Measurements from ENCODE around the gene ERCC6L2. TPM values are rescaled to one million over a fixed set of nuclear protein-coding genes. Genes with fewer than 3 reads are reported as not detected.

The ERCC6L2 gene
- total RNA-seq, 1 experiment from 2014 or later = 39.2 TPM

- ChIA-PET CTCF (no interaction called here), POLR2A (no interaction called here), RAD21 (ENCODE audit: low non-redundant PET in 1 of 2, low total read pairs in 2 of 2, uncharacterized antibody in 2 of 2, unreplicated experiment in 2 of 2) (no interaction called here)
- H3K4me2 ChIP-seq (ENCODE audit: low read length) = no peak overlapping the region
- DNase-seq (ENCODE audit: low read depth, low spot score) = no peak
- no peak for ATAC-seq
- TF ChIP-seq SIN3A (IDR thresholded peaks at IDR 0.05; ENCODE audit: low read depth) (no peak), CTCF (IDR thresholded peaks at IDR 0.05 in 2 of 3, conservative IDR thresholded peaks at IDR 0.05 in 1 of 3; ENCODE audit: borderline replicate concordance in 1 of 3, insufficient read depth in 1 of 3, low read depth in 2 of 3, low read length in 2 of 3) (no peak), ATF3 (IDR thresholded peaks at IDR 0.05) (no peak), EGR1 (IDR thresholded peaks at IDR 0.05; ENCODE audit: low read depth) (no peak), ELF1 (IDR thresholded peaks at IDR 0.05; ENCODE audit: borderline replicate concordance, low read depth) (no peak), EZH2phosphoT487 (IDR thresholded peaks at IDR 0.05; ENCODE audit: borderline replicate concordance) (no peak), ZFX (IDR thresholded peaks at IDR 0.05) (no peak), JUND (IDR thresholded peaks at IDR 0.05) (no peak), YY1 (IDR thresholded peaks at IDR 0.05; ENCODE audit: extremely low read depth, insufficient replicate concordance, low read depth, low read length) (no peak), POLR2AphosphoS5 (IDR thresholded peaks at IDR 0.05; ENCODE audit: low read depth, low read length) (no peak), RAD21 (IDR thresholded peaks at IDR 0.05; ENCODE audit: low read depth) (no peak)
- no peak overlapping the region for H3K9ac ChIP-seq (ENCODE audit: low read length)
- no peaks in the 10 kb centered on the region for H4K20me1 ChIP-seq (ENCODE audit: insufficient read depth)
- no peaks in the 10 kb centered on the region for H3K36me3 ChIP-seq (ENCODE audit: control insufficient read depth in 1 of 2, insufficient read depth in 2 of 2, low read length in 2 of 2)
- H2AFZ ChIP-seq (ENCODE audit: low read depth, low read length, poor library complexity, severe bottlenecking) = no peak overlapping the region
- no peaks in the 10 kb centered on the region for H3K79me2 ChIP-seq (ENCODE audit: insufficient read depth, low read length)
- intact Hi-C loops (cut with micrococcal nuclease) = no loop called here
- H3K27ac ChIP-seq (ENCODE audit: low read depth, low read length) = no peak overlapping the region
- no TSS peak for BruUV-seq (replicated peaks)
- H3K9me3 ChIP-seq (ENCODE audit: control insufficient read depth in 1 of 2, insufficient read depth in 1 of 2, low read depth in 1 of 2, low read length in 2 of 2) = no peaks in the 10 kb centered on the region
- H3K4me1 ChIP-seq (ENCODE audit: control insufficient read depth in 1 of 2, insufficient read depth in 2 of 2, low read length in 2 of 2) = no peaks in the 10 kb centered on the region
- H3K9me2 ChIP-seq (ENCODE audit: insufficient read depth) = no peaks in the 10 kb centered on the region
- H3K4me3 ChIP-seq (replicated peaks in 1 of 2; ENCODE audit: low read depth in 1 of 2, low read length in 2 of 2) = no peak overlapping the region
- H3K27me3 ChIP-seq (ENCODE audit: insufficient read depth, low read length) = 0 out of 2 replicates have a peak, but pooled peaks cover 4% of the 10 kb centered on the region
Observed at GRCh38 chr9:95831810-95832209, 43.7 kb upstream of the ERCC6L2 start.
